Astrocyte (in vitro differentiated cells and primary cell): ENCODE results near the gene DESI1. TPM values are rescaled to one million over a fixed set of nuclear protein-coding genes. Genes with fewer than 3 reads are reported as not detected.
A peak's percentile ranks its signal among the peaks of the same experiment; 100 is the strongest.
"Not testable (repeated sequence)": the region's sequence is repeated elsewhere in the genome, so short reads cannot be mapped to it uniquely, and the experiment has no call there.

Source experiments
- DNase-seq: peaks from one replicate; pipeline ENCODE4 v3.0.0-alpha.2; 2010; ENCODE audit warnings: low read depth
- FAIRE-seq: peaks from 2 replicates; lab custom pipeline; 2011; peaks lifted over from hg19 to GRCh38; lab: Jason Lieb, UNC
- H2AFZ ChIP-seq: 2 replicates; pipeline ENCODE4 v1.6.0; 2012; ENCODE audit warnings: low read depth, low read length, inconsistent platforms
- H3K27ac ChIP-seq: 2 replicates; pipeline ENCODE4 v1.5.1; 2011; ENCODE audit warnings: low read depth, low read length, inconsistent platforms
- H3K27me3 ChIP-seq: 2 replicates; pipeline ENCODE4 v1.6.0; 2011; ENCODE audit warnings: low read length, inconsistent platforms; ENCODE audit not compliant: insufficient read depth
- H3K36me3 ChIP-seq: 2 replicates; pipeline ENCODE4 v1.5.1; 2011; ENCODE audit warnings: low read length, inconsistent platforms; ENCODE audit not compliant: insufficient read depth
- H3K4me1 ChIP-seq: 2 replicates; pipeline ENCODE4 v1.5.1; 2011; ENCODE audit warnings: low read length, inconsistent platforms; ENCODE audit not compliant: insufficient read depth
- H3K4me2 ChIP-seq: 2 replicates; pipeline ENCODE4 v1.6.0; 2012; ENCODE audit warnings: low read length, inconsistent platforms
- H3K4me3 ChIP-seq: 2 replicates; pipeline ENCODE4 v1.5.1; 2011; ENCODE audit warnings: low read depth, mild to moderate bottlenecking, low read length, inconsistent platforms; ENCODE audit not compliant: insufficient read depth
- H3K79me2 ChIP-seq: 2 replicates; pipeline ENCODE4 v1.6.0; 2012; ENCODE audit warnings: mild to moderate bottlenecking, low read length, inconsistent platforms; ENCODE audit not compliant: insufficient read depth
- H3K9ac ChIP-seq: 2 replicates; pipeline ENCODE4 v1.6.0; 2012; ENCODE audit warnings: mild to moderate bottlenecking, low read length, inconsistent platforms
- H3K9me3 ChIP-seq: 2 replicates; pipeline ENCODE4 v1.5.1; 2012; ENCODE audit warnings: low read depth, mild to moderate bottlenecking, low read length, inconsistent platforms; ENCODE audit not compliant: insufficient read depth
- H4K20me1 ChIP-seq: 2 replicates; pipeline ENCODE4 v1.6.0; 2012; ENCODE audit warnings: low read length, inconsistent platforms; ENCODE audit not compliant: insufficient read depth
- H3K27ac Mint-ChIP-seq: one replicate; pipeline ENCODE4 v1.8.0; 2021; ENCODE audit warnings: mild to moderate bottlenecking, mixed read lengths; ENCODE audit not compliant: unreplicated experiment
- H3K27me3 Mint-ChIP-seq: one replicate; pipeline ENCODE4 v1.8.0; 2021; ENCODE audit warnings: low read depth, mixed read lengths; ENCODE audit not compliant: unreplicated experiment
- H3K36me3 Mint-ChIP-seq: one replicate; pipeline ENCODE4 v1.8.0; 2021; ENCODE audit warnings: low read depth, mixed read lengths; ENCODE audit not compliant: unreplicated experiment
- H3K4me1 Mint-ChIP-seq: one replicate; pipeline ENCODE4 v1.8.0; 2021; ENCODE audit warnings: low read depth, mixed read lengths; ENCODE audit not compliant: unreplicated experiment
- H3K4me3 Mint-ChIP-seq: one replicate; pipeline ENCODE4 v1.8.0; 2021; ENCODE audit warnings: mild to moderate bottlenecking, moderate library complexity, mixed read lengths; ENCODE audit not compliant: unreplicated experiment
- H3K9me3 Mint-ChIP-seq: one replicate; pipeline ENCODE4 v1.8.0; 2021; ENCODE audit warnings: mild to moderate bottlenecking, mixed read lengths; ENCODE audit not compliant: unreplicated experiment
- CTCF ChIP-seq: IDR thresholded peaks from 2 replicates; pipeline ENCODE4 v1.5.1; 2011; ENCODE audit warnings: low read depth, mild to moderate bottlenecking, inconsistent platforms, low read length, moderate library complexity; ENCODE audit not compliant: insufficient read depth
- EZH2 ChIP-seq: IDR thresholded peaks from 2 replicates; pipeline ENCODE4 v1.6.1; 2012; ENCODE audit warnings: mild to moderate bottlenecking, low read length, inconsistent platforms; ENCODE audit not compliant: insufficient read depth
- total RNA-seq: library from RNA; stranded (reverse); gene quantifications from 2 replicates; pipeline ENCODE4 v1.2.1, GENCODE V29; 2021

Gene DESI1
- total RNA-seq, 1 donor from 2014 or later, result 48.2 TPM

GRCh38 chr22:41638124-41638523, 17.3 kb upstream of the DESI1 start:
- no peaks in the 10 kb centered on the region for H3K27me3 Mint-ChIP-seq
- FAIRE-seq (no peak), DNase-seq (no peak)
- no peaks in the 10 kb centered on the region for H3K4me1 ChIP-seq
- H3K4me3 Mint-ChIP-seq, result no peak overlapping the region
- no peaks in the 10 kb centered on the region for H3K9me3 Mint-ChIP-seq
- peaks cover 66% of the 10 kb centered on the region for H3K36me3 ChIP-seq
- TF ChIP-seq EZH2, result no peak
- no peak overlapping the region for H3K4me3 ChIP-seq
- H3K27ac Mint-ChIP-seq, result no peak overlapping the region
- no peak overlapping the region for H2AFZ ChIP-seq
- peaks cover 59% of the 10 kb centered on the region for H4K20me1 ChIP-seq
- H3K9me3 ChIP-seq, result no peaks in the 10 kb centered on the region
- H3K4me2 ChIP-seq, result no peak overlapping the region
- peaks cover 8% of the 10 kb centered on the region for H3K4me1 Mint-ChIP-seq
- peaks cover 16% of the 10 kb centered on the region for H3K36me3 Mint-ChIP-seq
- H3K27ac ChIP-seq, result no peak overlapping the region
- peaks cover 54% of the 10 kb centered on the region for H3K79me2 ChIP-seq
- H3K9ac ChIP-seq, result no peak overlapping the region
- H3K27me3 ChIP-seq, result no peaks in the 10 kb centered on the region

GRCh38 chr22:41637623-41638022, 16.8 kb upstream of the DESI1 start:
- peaks cover 55% of the 10 kb centered on the region for H4K20me1 ChIP-seq
- H3K9me3 Mint-ChIP-seq, H3K4me2 ChIP-seq, FAIRE-seq, H3K9ac ChIP-seq, H3K4me1 Mint-ChIP-seq, H3K4me3 ChIP-seq, H3K27ac Mint-ChIP-seq, H3K4me1 ChIP-seq, H2AFZ ChIP-seq, H3K4me3 Mint-ChIP-seq, DNase-seq, H3K27me3 Mint-ChIP-seq, H3K27me3 ChIP-seq, H3K27ac ChIP-seq, H3K9me3 ChIP-seq: not testable (repeated sequence)
- peaks cover 12% of the 10 kb centered on the region for H3K36me3 Mint-ChIP-seq
- peaks cover 64% of the 10 kb centered on the region for H3K36me3 ChIP-seq
- H3K79me2 ChIP-seq, result peaks cover 53% of the 10 kb centered on the region

- no peaks in the 10 kb centered on the region for H3K4me1 ChIP-seq
- peaks cover 50% of the 10 kb centered on the region for H3K79me2 ChIP-seq
- Mint-ChIP-seq H3K27me3 (no peaks in the 10 kb centered on the region), H3K4me3 (no peak overlapping the region), H3K9me3 (no peaks in the 10 kb centered on the region), H3K4me1 (no peaks in the 10 kb centered on the region), H3K36me3 (peaks cover 12% of the 10 kb centered on the region), H3K27ac (peak overlapping the region; percentile 24)
- no peak overlapping the region for H2AFZ ChIP-seq
- H3K4me2 ChIP-seq, result no peak overlapping the region
- no peak overlapping the region for H3K9ac ChIP-seq
- TF ChIP-seq CTCF (no peak), EZH2 (no peak)
- FAIRE-seq (no peak), DNase-seq (peak; percentile 49)
- H4K20me1 ChIP-seq, result peaks cover 44% of the 10 kb centered on the region
- H3K27ac ChIP-seq, result no peak overlapping the region
- no peaks in the 10 kb centered on the region for H3K27me3 ChIP-seq
- no peaks in the 10 kb centered on the region for H3K9me3 ChIP-seq
- H3K36me3 ChIP-seq, result peaks cover 54% of the 10 kb centered on the region
- H3K4me3 ChIP-seq, result no peak overlapping the region
Measured at GRCh38 chr22:41636467-41636866, 15.6 kb upstream of the DESI1 start.

- not testable (repeated sequence) for H3K27ac Mint-ChIP-seq, H3K4me1 Mint-ChIP-seq, H3K27me3 ChIP-seq, H3K9me3 ChIP-seq, H3K4me3 Mint-ChIP-seq, H3K27ac ChIP-seq, H2AFZ ChIP-seq, H3K27me3 Mint-ChIP-seq, H3K9ac ChIP-seq, H3K4me2 ChIP-seq, H3K9me3 Mint-ChIP-seq, H3K4me3 ChIP-seq, DNase-seq, FAIRE-seq, H3K4me1 ChIP-seq
- H3K36me3 ChIP-seq, result peaks cover 47% of the 10 kb centered on the region
- H4K20me1 ChIP-seq, result peaks cover 37% of the 10 kb centered on the region
- H3K36me3 Mint-ChIP-seq, result peaks cover 10% of the 10 kb centered on the region
- peaks cover 41% of the 10 kb centered on the region for H3K79me2 ChIP-seq
Measured at GRCh38 chr22:41634610-41635009, 13.8 kb upstream of the DESI1 start.

GRCh38 chr22:41631615-41632014, 10.8 kb upstream of the DESI1 start:
- not testable (repeated sequence) for H3K4me1 ChIP-seq, H3K4me1 Mint-ChIP-seq, H3K27me3 ChIP-seq, H3K9me3 Mint-ChIP-seq, H3K9ac ChIP-seq, FAIRE-seq, H3K4me2 ChIP-seq, H3K27ac Mint-ChIP-seq, H3K27ac ChIP-seq, H3K4me3 Mint-ChIP-seq, H3K9me3 ChIP-seq, H3K27me3 Mint-ChIP-seq, H3K4me3 ChIP-seq, DNase-seq, H2AFZ ChIP-seq
- Histone ChIP-seq H3K79me2 (peaks cover 44% of the 10 kb centered on the region), H3K36me3 (peaks cover 42% of the 10 kb centered on the region), H4K20me1 (peaks cover 50% of the 10 kb centered on the region)
- peaks cover 24% of the 10 kb centered on the region for H3K36me3 Mint-ChIP-seq
